Cardiac muscle cell (in vitro differentiated cells and primary cell): ENCODE results near the gene PEMT. TPM values are rescaled to one million over a fixed set of nuclear protein-coding genes. Genes with fewer than 3 reads are reported as not detected.

ENCODE experiments used
- DNase-seq, 2 donors: peaks; one replicate each; pipeline versions ENCODE4 v3.0.0 to v3.0.0-alpha.2; 2010 to 2017; ENCODE audit warnings: low read depth in 1 of 2, low spot score in 1 of 2
- H3K27ac ChIP-seq: fragments of 200-600 bp; sonication (generic); 2 replicates; pipeline ENCODE4 v1.5.1; 2016
- H3K27me3 ChIP-seq: fragments of 200-600 bp; sonication (generic); 2 replicates; pipeline ENCODE4 v1.6.0; 2016; ENCODE audit warnings: control low read depth
- H3K36me3 ChIP-seq: fragments of 200-600 bp; sonication (generic); 2 replicates; pipeline ENCODE4 v1.5.1; 2016; ENCODE audit warnings: control low read depth
- H3K4me1 ChIP-seq: fragments of 200-600 bp; sonication (generic); 2 replicates; pipeline ENCODE4 v1.8.1; 2017; ENCODE audit warnings: low read depth, mild to moderate bottlenecking, mixed run types
- H3K4me3 ChIP-seq: fragments of 200-600 bp; sonication (generic); 2 replicates; pipeline ENCODE4 v1.5.1; 2016; ENCODE audit warnings: mild to moderate bottlenecking
- H3K9me3 ChIP-seq: fragments of 200-600 bp; sonication (generic); 2 replicates; pipeline ENCODE4 v1.5.1; 2017; ENCODE audit warnings: low read depth, mild to moderate bottlenecking, control low read depth
- polyA plus RNA-seq: library from polyadenylated mRNA; unstranded; fragments of >200 nt; fragmentation: Nextera tagmentation; extraction: Ambion mirVana; gene quantifications from 2 replicates; pipeline ENCODE4 v1.2.1, GENCODE V29; 2016
- total RNA-seq: library from RNA; depleted of rRNA; stranded (reverse); fragments of >200 nt; gene quantifications from 2 replicates; pipeline ENCODE4 v1.2.3, GENCODE V29; 2016
- TF ChIP-seq, protein P1 (sequence below): IDR thresholded peaks from 2 replicates; pipeline ENCODE4 v1.5.1; 2012; ENCODE audit warnings: low read depth, mild to moderate bottlenecking, low read length

The PEMT gene
- total and polyA plus RNA-seq, 2 experiments from 2014 or later, result 126 to 135 TPM

DNA sequence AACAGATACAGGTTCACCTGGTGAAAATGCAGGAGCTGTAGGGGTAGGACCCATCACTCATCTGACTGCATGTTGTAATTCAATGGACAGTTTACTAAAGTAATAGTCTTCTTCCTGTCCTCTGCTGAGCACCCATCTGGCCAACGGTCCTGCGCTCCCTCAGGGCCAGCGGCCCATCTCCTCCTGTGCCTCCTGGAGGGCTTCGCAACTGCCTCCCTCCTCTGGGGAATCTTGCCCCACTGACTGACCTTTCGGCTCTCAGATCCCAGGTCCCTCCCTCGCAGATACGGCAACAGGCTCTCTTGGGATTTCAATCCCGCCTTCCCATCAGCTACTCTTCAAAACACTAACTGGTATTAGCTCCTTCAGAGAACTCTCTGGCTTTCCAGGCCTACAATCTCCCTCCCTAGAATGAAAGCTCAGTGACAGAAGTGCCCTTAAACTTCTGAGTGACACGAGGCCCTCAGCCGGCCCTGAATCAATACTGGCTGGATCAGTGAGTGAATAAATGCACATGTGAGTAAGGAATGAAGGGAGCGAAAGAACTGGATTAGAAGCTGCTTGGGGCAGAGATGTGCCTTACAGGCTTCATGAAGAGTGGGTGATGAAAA lies 1.3 kb downstream of the PEMT start:
- Histone ChIP-seq H3K36me3 (no peaks in the 10 kb centered on the region), H3K27me3 (no peaks in the 10 kb centered on the region), H3K4me1 (peaks cover 26% of the 10 kb centered on the region), H3K27ac (peak overlapping the region; percentile 93), H3K9me3 (no peaks in the 10 kb centered on the region), H3K4me3 (peak overlapping the region; percentile 75)
- peak in 1 of 2 donors; percentile 49 for DNase-seq
- TF ChIP-seq, protein P1, sequence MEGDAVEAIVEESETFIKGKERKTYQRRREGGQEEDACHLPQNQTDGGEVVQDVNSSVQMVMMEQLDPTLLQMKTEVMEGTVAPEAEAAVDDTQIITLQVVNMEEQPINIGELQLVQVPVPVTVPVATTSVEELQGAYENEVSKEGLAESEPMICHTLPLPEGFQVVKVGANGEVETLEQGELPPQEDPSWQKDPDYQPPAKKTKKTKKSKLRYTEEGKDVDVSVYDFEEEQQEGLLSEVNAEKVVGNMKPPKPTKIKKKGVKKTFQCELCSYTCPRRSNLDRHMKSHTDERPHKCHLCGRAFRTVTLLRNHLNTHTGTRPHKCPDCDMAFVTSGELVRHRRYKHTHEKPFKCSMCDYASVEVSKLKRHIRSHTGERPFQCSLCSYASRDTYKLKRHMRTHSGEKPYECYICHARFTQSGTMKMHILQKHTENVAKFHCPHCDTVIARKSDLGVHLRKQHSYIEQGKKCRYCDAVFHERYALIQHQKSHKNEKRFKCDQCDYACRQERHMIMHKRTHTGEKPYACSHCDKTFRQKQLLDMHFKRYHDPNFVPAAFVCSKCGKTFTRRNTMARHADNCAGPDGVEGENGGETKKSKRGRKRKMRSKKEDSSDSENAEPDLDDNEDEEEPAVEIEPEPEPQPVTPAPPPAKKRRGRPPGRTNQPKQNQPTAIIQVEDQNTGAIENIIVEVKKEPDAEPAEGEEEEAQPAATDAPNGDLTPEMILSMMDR, result no peak

DNA sequence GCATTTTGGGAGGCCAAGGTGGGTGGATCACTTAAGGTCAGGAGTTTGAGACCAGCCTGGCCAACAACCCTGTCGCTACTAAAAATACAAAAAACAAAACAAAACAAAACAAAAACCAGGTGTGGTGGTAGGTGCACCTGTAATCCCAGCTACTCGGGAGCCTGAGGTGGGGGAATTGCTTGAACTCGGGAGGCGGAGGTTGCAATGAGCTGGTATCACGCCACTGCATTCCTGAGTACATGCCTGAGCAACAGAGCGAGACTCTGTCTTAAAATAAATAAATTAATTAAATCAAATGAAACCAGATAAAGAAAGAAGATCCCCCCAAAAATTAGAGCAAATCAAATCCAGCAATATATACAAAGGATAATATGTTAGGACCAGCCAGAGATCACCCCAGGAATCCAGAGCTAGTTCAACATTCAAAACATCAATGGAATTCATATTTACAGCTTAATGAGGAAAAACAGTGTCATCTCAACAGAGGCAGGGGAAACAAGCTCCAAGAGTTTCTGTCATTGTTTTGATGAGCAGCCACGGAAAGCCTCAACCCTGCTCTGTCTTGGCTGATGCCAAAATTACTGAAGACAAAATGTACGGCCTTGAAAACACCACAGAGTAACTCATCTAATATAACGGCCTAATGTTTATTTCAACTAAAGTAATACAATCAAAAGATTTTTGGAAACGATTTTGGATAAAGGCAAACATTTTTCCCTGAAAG lies 3.7 kb downstream of the PEMT start:
- no peaks in the 10 kb centered on the region for H3K9me3 ChIP-seq
- H3K27ac ChIP-seq, result peak overlapping the region; percentile 93
- no peaks in the 10 kb centered on the region for H3K27me3 ChIP-seq
- no peak overlapping the region for H3K4me3 ChIP-seq
- peaks cover 35% of the 10 kb centered on the region for H3K4me1 ChIP-seq
- no peaks in the 10 kb centered on the region for H3K36me3 ChIP-seq
- no peak for DNase-seq
- TF ChIP-seq, protein P1, result no peak

DNA sequence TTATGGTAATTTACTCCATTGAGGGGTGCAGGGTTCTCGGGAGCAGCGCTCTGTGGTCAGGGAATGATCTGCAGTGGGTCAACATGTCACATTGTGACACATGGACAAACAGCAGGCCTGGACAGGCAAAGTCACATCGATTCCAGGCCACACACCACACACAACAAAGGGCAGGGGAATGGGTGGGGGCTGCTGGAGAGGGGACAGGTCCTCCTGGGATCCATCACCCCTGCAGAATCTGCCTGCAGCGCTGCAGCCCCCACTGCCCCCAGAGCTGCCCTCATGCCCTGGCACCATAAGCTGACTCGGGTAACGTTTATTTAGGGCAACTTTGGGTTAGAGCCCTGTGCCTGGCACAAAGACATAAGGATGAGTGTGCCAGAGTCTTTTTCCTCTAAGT lies 9.1 kb downstream of the PEMT start:
- DNase-seq, result no peak
- no peak overlapping the region for H3K4me3 ChIP-seq
- H3K36me3 ChIP-seq, result no peaks in the 10 kb centered on the region
- H3K27ac ChIP-seq, result peak overlapping the region; percentile 96
- TF ChIP-seq, protein P1, result no peak
- no peaks in the 10 kb centered on the region for H3K9me3 ChIP-seq
- peaks cover 43% of the 10 kb centered on the region for H3K4me1 ChIP-seq
- no peaks in the 10 kb centered on the region for H3K27me3 ChIP-seq

DNA sequence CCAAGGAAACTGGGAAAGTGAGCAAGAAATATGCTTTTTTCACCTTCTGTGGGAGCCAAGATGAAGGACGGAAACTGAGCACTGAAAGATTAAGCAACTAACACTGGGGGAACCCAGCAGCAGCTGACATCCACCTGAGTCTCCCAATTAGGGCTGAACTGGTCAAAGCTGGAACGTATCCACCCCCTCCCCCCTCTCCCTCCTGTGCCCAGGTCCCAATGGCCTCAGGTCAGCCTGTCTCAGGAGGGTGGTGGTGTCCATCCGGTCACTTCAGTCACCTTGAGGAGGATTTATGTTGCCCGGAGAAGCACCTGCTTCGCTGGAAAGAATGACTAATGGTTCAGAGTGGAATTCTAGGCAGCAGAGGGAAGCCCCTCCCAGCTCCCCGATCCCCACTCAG lies 10.0 kb downstream of the PEMT start:
- no peaks in the 10 kb centered on the region for H3K36me3 ChIP-seq
- no peak for DNase-seq
- no peaks in the 10 kb centered on the region for H3K9me3 ChIP-seq
- peaks cover 51% of the 10 kb centered on the region for H3K4me1 ChIP-seq
- no peaks in the 10 kb centered on the region for H3K27me3 ChIP-seq
- TF ChIP-seq, protein P1, result no peak
- peak overlapping the region; percentile 96 for H3K27ac ChIP-seq
- no peak overlapping the region for H3K4me3 ChIP-seq

DNA sequence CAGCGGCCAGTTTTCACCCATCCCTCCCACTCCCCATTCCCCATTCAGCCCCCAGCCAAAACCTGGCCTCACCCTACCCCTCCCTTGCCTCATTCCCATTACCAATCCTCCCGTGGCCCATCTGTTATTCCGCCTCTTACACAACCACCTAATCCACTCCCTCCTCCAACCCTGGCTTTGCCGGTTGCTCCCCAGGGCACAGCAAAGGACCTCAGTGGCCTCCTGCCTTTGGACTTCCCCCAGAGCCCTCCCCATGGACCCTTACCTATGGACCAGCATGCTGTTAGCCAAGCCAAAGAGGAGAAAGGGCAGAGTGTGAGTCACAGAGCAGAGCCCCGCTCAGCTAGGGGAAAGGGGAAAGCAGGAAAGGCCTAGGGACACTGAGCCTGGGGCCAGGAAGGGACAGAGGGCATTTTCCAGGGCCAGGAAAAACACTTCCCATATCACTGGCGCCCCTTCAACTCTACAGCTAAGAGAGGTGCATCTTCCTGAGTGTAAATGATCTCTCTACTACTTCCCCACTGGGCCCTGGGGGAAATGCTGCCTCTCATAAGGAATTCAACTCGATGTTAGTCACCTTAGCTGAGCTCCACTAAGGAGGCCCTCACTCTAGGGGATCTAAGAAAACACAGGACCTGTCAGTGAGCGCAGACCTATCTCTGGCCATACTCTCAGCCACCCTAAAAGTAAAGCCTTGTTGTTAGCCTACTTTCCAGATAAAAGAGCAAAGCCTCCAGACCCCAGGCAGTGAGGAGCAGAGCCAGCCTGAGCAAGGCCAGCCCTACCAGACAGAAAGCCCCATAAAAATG lies 10.6 kb downstream of the PEMT start:
- DNase-seq, result peak; percentile 58
- Histone ChIP-seq H3K4me3 (no peak overlapping the region), H3K9me3 (no peaks in the 10 kb centered on the region), H3K27ac (peak overlapping the region; percentile 96), H3K4me1 (peaks cover 51% of the 10 kb centered on the region), H3K27me3 (no peaks in the 10 kb centered on the region), H3K36me3 (no peaks in the 10 kb centered on the region)
- TF ChIP-seq, protein P1, result no peak
